ENCODE measurements around the gene GPATCH1. TPM values are rescaled to one million over a fixed set of nuclear protein-coding genes. Genes with fewer than 3 reads are reported as not detected.

GPATCH1 gene
- total and polyA plus RNA-seq, 10 of the 15 experiments (the other 5 are each of a cell fraction or from before 2014, with no cell fraction given) = 4.5 to 9.6 (median 7.2) TPM

DNA sequence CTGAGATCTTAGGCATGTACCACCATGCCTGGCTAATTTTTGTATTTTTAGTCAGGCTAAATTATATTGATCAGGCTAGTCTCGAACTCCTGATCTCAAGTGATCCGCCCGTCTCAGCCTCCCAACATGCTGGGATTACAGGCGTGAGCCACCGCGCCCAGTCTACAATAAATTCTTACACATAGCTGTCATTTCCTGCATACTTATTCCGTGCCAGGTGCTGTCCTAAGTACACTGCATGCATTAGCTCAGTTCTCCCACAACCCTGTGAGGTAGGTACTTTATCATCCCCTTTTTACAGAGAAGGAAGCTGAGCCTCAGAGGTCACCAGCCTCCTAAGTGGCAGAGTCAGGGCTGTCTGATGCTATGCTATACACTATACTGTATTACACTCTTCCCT, 9.1 kb upstream of the GPATCH1 start:
- no peak for ATAC-seq
- 73% methylated on average over 7 of the region's 7 CpGs for WGBS (ENCODE audit: insufficient coverage, insufficient replicate concordance, low lambda C conversion rate, missing lambda C conversion rate)
- ChIA-PET CTCF (no interaction called here), RAD21 (ENCODE audit: unreplicated experiment) (no interaction called here), SMC1A (ENCODE audit: uncharacterized antibody, unreplicated experiment) (no interaction called here), POLR2A (no interaction called here)
- H3K27me3 ChIP-seq (replicated peaks in 1 of 2; ENCODE audit: control insufficient read depth in 2 of 2, insufficient read depth in 2 of 2, low read length in 1 of 2) = no peaks in the 10 kb centered on the region
- no TSS peak for BruUV-seq (replicated peaks)
- H3K27ac ChIP-seq (ENCODE audit: control insufficient read depth, insufficient read depth) = no peak overlapping the region
- no peaks in the 10 kb centered on the region for H3K9me3 ChIP-seq (replicated peaks; ENCODE audit: control insufficient read depth, insufficient read depth, low read length)
- in situ Hi-C loops (cut with MboI) = no loop called here
- H2AFZ ChIP-seq (ENCODE audit: control insufficient read depth, low read depth, low read length) = no peak overlapping the region
- no peak overlapping the region for H3K4me2 ChIP-seq (ENCODE audit: control insufficient read depth, insufficient read depth)
- no peaks in the 10 kb centered on the region for H4K20me1 ChIP-seq (ENCODE audit: control insufficient read depth, insufficient read depth)
- no peak overlapping the region for H3K4me3 ChIP-seq
- no peaks in the 10 kb centered on the region for H3K36me3 ChIP-seq (ENCODE audit: control insufficient read depth in 2 of 2, insufficient read depth in 2 of 2, low read length in 1 of 2)
- TF ChIP-seq SREBF2 (IDR thresholded peaks at IDR 0.05; ENCODE audit: low read length) (no peak), PML (IDR thresholded peaks at IDR 0.05; ENCODE audit: low read length) (no peak), NFXL1 (IDR thresholded peaks at IDR 0.05; ENCODE audit: borderline replicate concordance) (no peak), EED (IDR thresholded peaks at IDR 0.05; ENCODE audit: low read depth) (no peak), SMC3 (IDR thresholded peaks at IDR 0.05; ENCODE audit: borderline replicate concordance, low read length) (no peak), CHD4 (IDR thresholded peaks at IDR 0.05) (no peak), CBX3 (IDR thresholded peaks at IDR 0.05; ENCODE audit: borderline replicate concordance, low read depth) (no peak), SRF (IDR thresholded peaks at IDR 0.05; ENCODE audit: low read depth in 2 of 2, low read length in 2 of 2) (no peak), TARDBP (IDR thresholded peaks at IDR 0.05; ENCODE audit: borderline replicate concordance) (no peak), RCOR1 (conservative IDR thresholded peaks at IDR 0.05; ENCODE audit: low read depth, low read length) (no peak), CBX5 (IDR thresholded peaks at IDR 0.05; ENCODE audit: low read depth) (no peak), STAT1 (conservative IDR thresholded peaks at IDR 0.05) (no peak)
- TF ChIP-seq, protein P1, sequence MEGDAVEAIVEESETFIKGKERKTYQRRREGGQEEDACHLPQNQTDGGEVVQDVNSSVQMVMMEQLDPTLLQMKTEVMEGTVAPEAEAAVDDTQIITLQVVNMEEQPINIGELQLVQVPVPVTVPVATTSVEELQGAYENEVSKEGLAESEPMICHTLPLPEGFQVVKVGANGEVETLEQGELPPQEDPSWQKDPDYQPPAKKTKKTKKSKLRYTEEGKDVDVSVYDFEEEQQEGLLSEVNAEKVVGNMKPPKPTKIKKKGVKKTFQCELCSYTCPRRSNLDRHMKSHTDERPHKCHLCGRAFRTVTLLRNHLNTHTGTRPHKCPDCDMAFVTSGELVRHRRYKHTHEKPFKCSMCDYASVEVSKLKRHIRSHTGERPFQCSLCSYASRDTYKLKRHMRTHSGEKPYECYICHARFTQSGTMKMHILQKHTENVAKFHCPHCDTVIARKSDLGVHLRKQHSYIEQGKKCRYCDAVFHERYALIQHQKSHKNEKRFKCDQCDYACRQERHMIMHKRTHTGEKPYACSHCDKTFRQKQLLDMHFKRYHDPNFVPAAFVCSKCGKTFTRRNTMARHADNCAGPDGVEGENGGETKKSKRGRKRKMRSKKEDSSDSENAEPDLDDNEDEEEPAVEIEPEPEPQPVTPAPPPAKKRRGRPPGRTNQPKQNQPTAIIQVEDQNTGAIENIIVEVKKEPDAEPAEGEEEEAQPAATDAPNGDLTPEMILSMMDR (IDR thresholded peaks at IDR 0.05 in 2 of 3, conservative IDR thresholded peaks at IDR 0.05 in 1 of 3; ENCODE audit: control insufficient read depth in 2 of 3, extremely low read depth in 1 of 3, insufficient read depth in 1 of 3, low read depth in 3 of 3, low read length in 3 of 3) = no peak
- TF ChIP-seq, protein P2, sequence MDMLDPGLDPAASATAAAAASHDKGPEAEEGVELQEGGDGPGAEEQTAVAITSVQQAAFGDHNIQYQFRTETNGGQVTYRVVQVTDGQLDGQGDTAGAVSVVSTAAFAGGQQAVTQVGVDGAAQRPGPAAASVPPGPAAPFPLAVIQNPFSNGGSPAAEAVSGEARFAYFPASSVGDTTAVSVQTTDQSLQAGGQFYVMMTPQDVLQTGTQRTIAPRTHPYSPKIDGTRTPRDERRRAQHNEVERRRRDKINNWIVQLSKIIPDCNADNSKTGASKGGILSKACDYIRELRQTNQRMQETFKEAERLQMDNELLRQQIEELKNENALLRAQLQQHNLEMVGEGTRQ (IDR thresholded peaks at IDR 0.05; ENCODE audit: borderline replicate concordance, low read depth, low read length) = no peak
- DNase-seq (ENCODE audit: low read depth, low spot score) = no peak
- no peaks in the 10 kb centered on the region for H3K4me1 ChIP-seq (ENCODE audit: control insufficient read depth, insufficient read depth, low read length)
- H3K79me2 ChIP-seq (ENCODE audit: control insufficient read depth, insufficient read depth, low read length) = no peaks in the 10 kb centered on the region
- no peak overlapping the region for H3K9ac ChIP-seq (ENCODE audit: control insufficient read depth, insufficient read depth, low read length)
- FAIRE-seq = no peak
- intact Hi-C loops (cut with micrococcal nuclease; ENCODE audit: unreplicated experiment) = no loop called here
